Liver (tissue), 3 donors: Measurements from ENCODE around the gene TMEM120B.

Experiments
- JUND ChIP-seq, 2 donors: IDR thresholded peaks; 2 replicates each; pipeline ENCODE4 v1.6.1; 2016; ENCODE audit warnings: antibody characterized with exemption in 2 of 2
- MAX ChIP-seq: IDR thresholded peaks from 2 replicates; pipeline ENCODE4 v1.6.1; 2016; ENCODE audit warnings: antibody characterized with exemption
- YY1 ChIP-seq: IDR thresholded peaks from 2 replicates; pipeline ENCODE4 v1.6.1; 2016; ENCODE audit warnings: antibody characterized with exemption, mild to moderate bottlenecking
- TF ChIP-seq, protein P1 (sequence below): fragments of 150-350 bp; IDR thresholded peaks from 2 replicates; pipeline ENCODE4 v1.5.1; 2017; ENCODE audit warnings: improper control_type of control experiment, low read depth, low read length; ENCODE audit not compliant: missing input control
- TF ChIP-seq, protein P2 (sequence below): IDR thresholded peaks from 2 replicates; pipeline ENCODE4 v1.6.1; 2016; ENCODE audit warnings: antibody characterized with exemption
- donor health status: healthy.
- donor health status: healthy.

- TF ChIP-seq, protein P1, sequence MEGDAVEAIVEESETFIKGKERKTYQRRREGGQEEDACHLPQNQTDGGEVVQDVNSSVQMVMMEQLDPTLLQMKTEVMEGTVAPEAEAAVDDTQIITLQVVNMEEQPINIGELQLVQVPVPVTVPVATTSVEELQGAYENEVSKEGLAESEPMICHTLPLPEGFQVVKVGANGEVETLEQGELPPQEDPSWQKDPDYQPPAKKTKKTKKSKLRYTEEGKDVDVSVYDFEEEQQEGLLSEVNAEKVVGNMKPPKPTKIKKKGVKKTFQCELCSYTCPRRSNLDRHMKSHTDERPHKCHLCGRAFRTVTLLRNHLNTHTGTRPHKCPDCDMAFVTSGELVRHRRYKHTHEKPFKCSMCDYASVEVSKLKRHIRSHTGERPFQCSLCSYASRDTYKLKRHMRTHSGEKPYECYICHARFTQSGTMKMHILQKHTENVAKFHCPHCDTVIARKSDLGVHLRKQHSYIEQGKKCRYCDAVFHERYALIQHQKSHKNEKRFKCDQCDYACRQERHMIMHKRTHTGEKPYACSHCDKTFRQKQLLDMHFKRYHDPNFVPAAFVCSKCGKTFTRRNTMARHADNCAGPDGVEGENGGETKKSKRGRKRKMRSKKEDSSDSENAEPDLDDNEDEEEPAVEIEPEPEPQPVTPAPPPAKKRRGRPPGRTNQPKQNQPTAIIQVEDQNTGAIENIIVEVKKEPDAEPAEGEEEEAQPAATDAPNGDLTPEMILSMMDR = no peak
- TF ChIP-seq JUND (IDR thresholded peaks at IDR 0.05) (no peak), YY1 (no peak), MAX (no peak)
- TF ChIP-seq, protein P2, sequence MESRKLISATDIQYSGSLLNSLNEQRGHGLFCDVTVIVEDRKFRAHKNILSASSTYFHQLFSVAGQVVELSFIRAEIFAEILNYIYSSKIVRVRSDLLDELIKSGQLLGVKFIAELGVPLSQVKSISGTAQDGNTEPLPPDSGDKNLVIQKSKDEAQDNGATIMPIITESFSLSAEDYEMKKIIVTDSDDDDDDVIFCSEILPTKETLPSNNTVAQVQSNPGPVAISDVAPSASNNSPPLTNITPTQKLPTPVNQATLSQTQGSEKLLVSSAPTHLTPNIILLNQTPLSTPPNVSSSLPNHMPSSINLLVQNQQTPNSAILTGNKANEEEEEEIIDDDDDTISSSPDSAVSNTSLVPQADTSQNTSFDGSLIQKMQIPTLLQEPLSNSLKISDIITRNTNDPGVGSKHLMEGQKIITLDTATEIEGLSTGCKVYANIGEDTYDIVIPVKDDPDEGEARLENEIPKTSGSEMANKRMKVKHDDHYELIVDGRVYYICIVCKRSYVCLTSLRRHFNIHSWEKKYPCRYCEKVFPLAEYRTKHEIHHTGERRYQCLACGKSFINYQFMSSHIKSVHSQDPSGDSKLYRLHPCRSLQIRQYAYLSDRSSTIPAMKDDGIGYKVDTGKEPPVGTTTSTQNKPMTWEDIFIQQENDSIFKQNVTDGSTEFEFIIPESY = no peak
Measured at GRCh38 chr12:121822393-121823100, 110.0 kb downstream of the TMEM120B start.
